Peyer's patch (tissue), 4 donors: ENCODE results near the gene TBC1D13.
"Not testable (repeated sequence)": the region's sequence is repeated elsewhere in the genome, so short reads cannot be mapped to it uniquely, and the experiment has no call there.

Experiments used
- POLR2A ChIP-seq, 2 donors: fragments of 450-650 bp; IDR thresholded peaks; one replicate each; pipeline ENCODE4 v1.5.1; 2017; ENCODE audit warnings: antibody characterized with exemption in 2 of 2, mild to moderate bottlenecking in 2 of 2, moderate library complexity in 2 of 2
- TF ChIP-seq, protein P1 (sequence below), 6 experiments: fragments of 450-650 bp in 4 of 6; fragments of 200-600 bp in 2 of 6; sonication (generic) in 1 of 6; IDR thresholded peaks; one replicate each; pipeline ENCODE4 v1.5.1; 2017 to 2019; ENCODE audit warnings: antibody characterized with exemption in 6 of 6, mild to moderate bottlenecking in 3 of 6, moderate library complexity in 1 of 6

DNA sequence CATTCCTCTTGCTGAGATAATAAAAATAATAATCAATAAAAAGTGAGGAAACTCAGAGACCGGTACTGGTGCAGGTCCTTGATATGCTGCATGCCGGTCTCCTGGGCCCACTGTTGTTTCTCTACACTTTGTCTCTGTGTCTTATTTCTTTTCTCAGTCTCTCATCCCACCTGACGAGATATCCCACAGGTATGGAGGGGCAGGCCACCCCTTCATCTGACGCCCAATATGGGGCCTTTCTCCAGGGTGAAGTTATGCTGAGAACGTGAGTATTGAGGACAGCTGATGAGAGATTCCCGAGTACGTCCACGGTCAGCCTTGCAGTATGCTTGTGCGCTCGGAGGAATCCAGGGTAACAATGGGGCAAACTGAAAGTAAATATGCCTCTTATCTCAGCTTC lies 64.0 kb downstream of the TBC1D13 start:
- TF ChIP-seq, protein P1, sequence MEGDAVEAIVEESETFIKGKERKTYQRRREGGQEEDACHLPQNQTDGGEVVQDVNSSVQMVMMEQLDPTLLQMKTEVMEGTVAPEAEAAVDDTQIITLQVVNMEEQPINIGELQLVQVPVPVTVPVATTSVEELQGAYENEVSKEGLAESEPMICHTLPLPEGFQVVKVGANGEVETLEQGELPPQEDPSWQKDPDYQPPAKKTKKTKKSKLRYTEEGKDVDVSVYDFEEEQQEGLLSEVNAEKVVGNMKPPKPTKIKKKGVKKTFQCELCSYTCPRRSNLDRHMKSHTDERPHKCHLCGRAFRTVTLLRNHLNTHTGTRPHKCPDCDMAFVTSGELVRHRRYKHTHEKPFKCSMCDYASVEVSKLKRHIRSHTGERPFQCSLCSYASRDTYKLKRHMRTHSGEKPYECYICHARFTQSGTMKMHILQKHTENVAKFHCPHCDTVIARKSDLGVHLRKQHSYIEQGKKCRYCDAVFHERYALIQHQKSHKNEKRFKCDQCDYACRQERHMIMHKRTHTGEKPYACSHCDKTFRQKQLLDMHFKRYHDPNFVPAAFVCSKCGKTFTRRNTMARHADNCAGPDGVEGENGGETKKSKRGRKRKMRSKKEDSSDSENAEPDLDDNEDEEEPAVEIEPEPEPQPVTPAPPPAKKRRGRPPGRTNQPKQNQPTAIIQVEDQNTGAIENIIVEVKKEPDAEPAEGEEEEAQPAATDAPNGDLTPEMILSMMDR (IDR thresholded peaks at IDR 0.05), result not testable (repeated sequence)
- TF ChIP-seq POLR2A (IDR thresholded peaks at IDR 0.05), result not testable (repeated sequence)
